ENCODE results near the gene BRCC3. TPM values are rescaled to one million over a fixed set of nuclear protein-coding genes. Genes with fewer than 3 reads are reported as not detected.

BRCC3 gene
- total and polyA plus RNA-seq, 10 of the 15 experiments (the other 5 are each of a cell fraction or from before 2014, with no cell fraction given), result 15.5 to 57.5 (median 35.6) TPM

GRCh38 chrX:155026420-155026726, 44.9 kb upstream of the BRCC3 start:
- H3K4me1 ChIP-seq (ENCODE audit: control insufficient read depth, insufficient read depth, low read length), result no peaks in the 10 kb centered on the region
- H3K27ac ChIP-seq (ENCODE audit: control insufficient read depth, insufficient read depth), result peak overlapping the region; percentile 29; the same call in 1 of the 2 replicates
- no peaks in the 10 kb centered on the region for H3K27me3 ChIP-seq (replicated peaks in 1 of 2; ENCODE audit: control insufficient read depth in 2 of 2, insufficient read depth in 2 of 2, low read length in 1 of 2)
- ChIA-PET CTCF (interaction anchor here (0.8 to 1.0 kb wide), 2 partner anchors 30 to 49 kb away, joined by 3 read pairs; no protein-coding TSS in a partner anchor), SMC1A (ENCODE audit: uncharacterized antibody, unreplicated experiment) (interaction anchor here (1.0 to 3.3 kb wide), 3 partner anchors 34 to 46 kb away, joined by 3 to 21 read pairs (median 5); no protein-coding TSS in a partner anchor), POLR2A (interaction anchor here (0.6 to 2.9 kb wide), 5 partner anchors 8 to 46 kb away, joined by 3 to 32 read pairs (median 3); no protein-coding TSS in a partner anchor), RAD21 (ENCODE audit: unreplicated experiment) (interaction anchor here (0.8 to 1.3 kb wide), 5 partner anchors 35 to 205 kb away, joined by 3 to 12 read pairs (median 3); no protein-coding TSS in a partner anchor)
- in situ Hi-C loops (cut with MboI), result loop anchor here (5.0 kb wide), 1 partner anchor 34 kb away; no protein-coding TSS in a partner anchor
- H3K4me2 ChIP-seq (ENCODE audit: control insufficient read depth, insufficient read depth), result peak overlapping the region; percentile 44
- TF ChIP-seq TBL1XR1 (IDR thresholded peaks at IDR 0.05; ENCODE audit: low read depth, low read length) (no peak), CREB1 (IDR thresholded peaks at IDR 0.05; ENCODE audit: low read depth) (no peak), DPF2 (IDR thresholded peaks at IDR 0.05) (no peak)
- H3K4me3 ChIP-seq, result peak overlapping the region; percentile 60
- H3K9ac ChIP-seq (ENCODE audit: control insufficient read depth, insufficient read depth, low read length), result peak overlapping the region; percentile 40
- no peaks in the 10 kb centered on the region for H3K9me3 ChIP-seq (replicated peaks; ENCODE audit: control insufficient read depth, insufficient read depth, low read length)
- no peak for FAIRE-seq
- no peaks in the 10 kb centered on the region for H4K20me1 ChIP-seq (ENCODE audit: control insufficient read depth, insufficient read depth)
- BruUV-seq (replicated peaks), result no TSS peak
- 25% methylated on average over 13 of the region's 16 CpGs for WGBS (ENCODE audit: insufficient coverage, insufficient replicate concordance, low lambda C conversion rate, missing lambda C conversion rate)
- ATAC-seq, result no peak
- peaks cover 24% of the 10 kb centered on the region for H3K79me2 ChIP-seq (ENCODE audit: control insufficient read depth, insufficient read depth, low read length)
- H3K36me3 ChIP-seq (ENCODE audit: control insufficient read depth in 2 of 2, insufficient read depth in 2 of 2, low read length in 1 of 2), result no peaks in the 10 kb centered on the region
- H2AFZ ChIP-seq (ENCODE audit: control insufficient read depth, low read depth, low read length), result peak overlapping the region; percentile 48
- no peak for DNase-seq (ENCODE audit: low read depth, low spot score)
- intact Hi-C loops (cut with micrococcal nuclease; ENCODE audit: unreplicated experiment), result loop anchor here (1.0 to 5.0 kb wide), 3 partner anchors 30 to 46 kb away; partner anchors contain the start of genes BRCC3, CMC4 and MTCP1

- DNase-seq (ENCODE audit: low read depth, low spot score), result peak; percentile 80
- ChIA-PET SMC1A (ENCODE audit: uncharacterized antibody, unreplicated experiment) (interaction anchor here (0.6 to 3.3 kb wide), 5 partner anchors 30 to 109 kb away, joined by 3 to 21 read pairs (median 3); no protein-coding TSS in a partner anchor), CTCF (interaction anchor here (0.8 to 1.0 kb wide), 2 partner anchors 30 to 48 kb away, joined by 3 read pairs; no protein-coding TSS in a partner anchor), POLR2A (interaction anchor here (0.6 to 2.9 kb wide), 5 partner anchors 9 to 47 kb away, joined by 3 to 32 read pairs (median 3); no protein-coding TSS in a partner anchor), RAD21 (ENCODE audit: unreplicated experiment) (interaction anchor here (0.8 to 1.3 kb wide), 6 partner anchors 20 to 204 kb away, joined by 3 to 12 read pairs (median 3); no protein-coding TSS in a partner anchor)
- no peaks in the 10 kb centered on the region for H3K36me3 ChIP-seq (ENCODE audit: control insufficient read depth in 2 of 2, insufficient read depth in 2 of 2, low read length in 1 of 2)
- peak within 1 kb of the TSS; percentile 56 for H2AFZ ChIP-seq (ENCODE audit: control insufficient read depth, low read depth, low read length)
- no TSS peak for BruUV-seq (replicated peaks)
- peak within 1 kb of the TSS; percentile 90 for H3K9ac ChIP-seq (ENCODE audit: control insufficient read depth, insufficient read depth, low read length)
- ATAC-seq, result peak; percentile 87
- H3K27me3 ChIP-seq (replicated peaks in 1 of 2; ENCODE audit: control insufficient read depth in 2 of 2, insufficient read depth in 2 of 2, low read length in 1 of 2), result no peaks in the 10 kb centered on the region
- H3K4me2 ChIP-seq (ENCODE audit: control insufficient read depth, insufficient read depth), result peak within 1 kb of the TSS; percentile 44
- 44% methylated on average over 71 of the region's 82 CpGs for WGBS (ENCODE audit: insufficient coverage, insufficient replicate concordance, low lambda C conversion rate, missing lambda C conversion rate)
- peaks cover 27% of the 10 kb centered on the region for H3K79me2 ChIP-seq (ENCODE audit: control insufficient read depth, insufficient read depth, low read length)
- H3K27ac ChIP-seq (ENCODE audit: control insufficient read depth, insufficient read depth), result peak within 1 kb of the TSS; percentile 94
- no peaks in the 10 kb centered on the region for H3K4me1 ChIP-seq (ENCODE audit: control insufficient read depth, insufficient read depth, low read length)
- H3K4me3 ChIP-seq, result peak within 1 kb of the TSS; percentile 70
- FAIRE-seq, result peak; percentile 54
- intact Hi-C loops (cut with micrococcal nuclease; ENCODE audit: unreplicated experiment), result loop anchor here (1.0 to 5.0 kb wide), 3 partner anchors 30 to 45 kb away; partner anchors contain the start of genes BRCC3, CMC4 and MTCP1
- H3K9me3 ChIP-seq (replicated peaks; ENCODE audit: control insufficient read depth, insufficient read depth, low read length), result no peaks in the 10 kb centered on the region
- in situ Hi-C loops (cut with MboI), result loop anchor here (5.0 kb wide), 1 partner anchor 35 kb away; no protein-coding TSS in a partner anchor
- H4K20me1 ChIP-seq (ENCODE audit: control insufficient read depth, insufficient read depth), result no peaks in the 10 kb centered on the region
- TF ChIP-seq RELA (IDR thresholded peaks at IDR 0.05; ENCODE audit: borderline replicate concordance, partially characterized antibody), result peak; percentile 60
- TF ChIP-seq ESRRA (IDR thresholded peaks at IDR 0.05; ENCODE audit: low read length), result peak; percentile 71; the same call in 1 of the 2 replicates
- peak; percentile 93 for TF ChIP-seq CREB1 (IDR thresholded peaks at IDR 0.05; ENCODE audit: low read depth)
- TF ChIP-seq CHD2 (IDR thresholded peaks at IDR 0.05; ENCODE audit: borderline replicate concordance, low read depth, low read length), result peak; percentile 96
- TF ChIP-seq IKZF1 (conservative IDR thresholded peaks at IDR 0.05), result peak; percentile 82
- no peak for TF ChIP-seq SRF (IDR thresholded peaks at IDR 0.05; ENCODE audit: low read depth in 2 of 2, low read length in 2 of 2)
- TF ChIP-seq ATF2 (IDR thresholded peaks at IDR 0.05; ENCODE audit: low read length), result no peak
- peak; percentile 62 for TF ChIP-seq NKRF (conservative IDR thresholded peaks at IDR 0.05)
- TF ChIP-seq JUNB (IDR thresholded peaks at IDR 0.05), result no peak
- peak; percentile 64; the same call in 1 of the 2 replicates for TF ChIP-seq RAD51 (IDR thresholded peaks at IDR 0.05)
These were observed 44.4 kb upstream of the BRCC3 start, which contains the start of gene FUNDC2 for GRCh38 chrX:155026727-155027508. Gene FUNDC2, plus strand, starts transcription at chrX:155026844. Its CDS starts 95 bp downstream, at chrX:155026939.
